T47D (cell line): ENCODE results near the gene ZC3H12D.

Experiments
- DNase-seq, 2 experiments: peaks; one replicate each; pipeline versions ENCODE4 v3.0.0 to v3.0.0-alpha.2; 2011 to 2012; ENCODE audit warnings: low read depth in 1 of 2, low spot score in 1 of 2
- JUND ChIP-seq: IDR thresholded peaks from 2 replicates; pipeline ENCODE4 v1.6.1; 2012; ENCODE audit warnings: low read depth
- in situ Hi-C: cut with HindIII; loops from 2 replicates; pipeline ENCODE4 v1.10.0; 2016; ENCODE audit warnings: low sequenced_read_pairs, low pct_unique_long_range_greater_than_20kb

The ZC3H12D gene

GRCh38 chr6:149493761-149494320 lies 9.0 kb upstream of the ZC3H12D start:
- in situ Hi-C loops: no loop called here
- no peak for DNase-seq
- no peak for TF ChIP-seq JUND

GRCh38 chr6:149492798-149493343 lies 8.1 kb upstream of the ZC3H12D start:
- TF ChIP-seq JUND: no peak
- no peak for DNase-seq
- in situ Hi-C loops: no loop called here

GRCh38 chr6:149489967-149490366 lies 5.2 kb upstream of the ZC3H12D start:
- no peak for TF ChIP-seq JUND
- no peak for DNase-seq
- in situ Hi-C loops: no loop called here

- peak in 1 of 2 experiments; percentile 34 for DNase-seq
- in situ Hi-C loops: no loop called here
- TF ChIP-seq JUND: no peak
Measured at GRCh38 chr6:149488815-149489214, 4.0 kb upstream of the ZC3H12D start.

GRCh38 chr6:149487316-149487715 lies 2.5 kb upstream of the ZC3H12D start:
- in situ Hi-C loops: no loop called here
- no peak for TF ChIP-seq JUND
- DNase-seq: no peak

GRCh38 chr6:149483849-149484655 lies 762 bp downstream of the ZC3H12D start:
- in situ Hi-C loops: no loop called here
- TF ChIP-seq JUND: no peak
- no peak for DNase-seq

- in situ Hi-C loops: no loop called here
- no peak for TF ChIP-seq JUND
- no peak for DNase-seq
Measured at GRCh38 chr6:149483334-149483725, 1.5 kb downstream of the ZC3H12D start.

GRCh38 chr6:149482545-149483333 lies 2.1 kb downstream of the ZC3H12D start:
- in situ Hi-C loops: no loop called here

GRCh38 chr6:149480502-149481280 lies 4.1 kb downstream of the ZC3H12D start:
- DNase-seq: no peak
- no peak for TF ChIP-seq JUND
- in situ Hi-C loops: no loop called here

More at GRCh38 chr6:149482545-149483333, 2.1 kb downstream of the ZC3H12D start:
- TF ChIP-seq JUND: no peak
- DNase-seq: no peak

- in situ Hi-C loops: no loop called here
- TF ChIP-seq JUND: no peak
- DNase-seq: peak in 1 of 2 experiments; percentile 16
Measured at GRCh38 chr6:149478631-149479314, 6.0 kb downstream of the ZC3H12D start.

- TF ChIP-seq JUND: no peak
- no peak for DNase-seq
- in situ Hi-C loops: no loop called here
Measured at GRCh38 chr6:149477544-149477943, 7.3 kb downstream of the ZC3H12D start.

- DNase-seq: no peak
- no peak for TF ChIP-seq JUND
- in situ Hi-C loops: no loop called here
Measured at GRCh38 chr6:149476789-149477455, 7.9 kb downstream of the ZC3H12D start.
